ENCODE measurements around the gene SH3YL1. TPM values are rescaled to one million over a fixed set of nuclear protein-coding genes. Genes with fewer than 3 reads are reported as not detected.

SH3YL1 gene
- polyA plus RNA-seq = 24.9 to 41.8 TPM (median 37.2 TPM) in 3 replicates
- 95.3 TPM for polyA plus RNA-seq (2011; ENCODE audit: low read depth)
- polyA plus RNA-seq (2011; cell fraction: cytosol; rRNA removed) = 41.2 and 43.2 TPM in 2 replicates
- polyA plus RNA-seq (2011; cell fraction: nucleus; rRNA removed) = 41.6 and 44.2 TPM in 2 replicates
- polyA plus RNA-seq (2012; ENCODE audit: low replicate concordance) = 29.6 and 59.2 TPM in 2 replicates
- 4.6 to 24.7 TPM (median 9.6 TPM) in 3 replicates for polyA minus RNA-seq
- 20.7 TPM for polyA minus RNA-seq (2011; cell fraction: cytosol; rRNA and poly(A)+ RNA removed)
- 12.3 and 26.5 TPM in 2 replicates for polyA minus RNA-seq (2011; cell fraction: nucleus; rRNA and poly(A)+ RNA removed)

GRCh38 chr2:263774-264492, at the start of gene SH3YL1:
TSS of gene SH3YL1 (minus strand) at chr2:264032. CDS start at chr2:263984, 48 bp downstream.
- peaks cover 6% of the 10 kb centered on the region for H4K20me1 ChIP-seq (ENCODE audit: control insufficient read depth, extremely low read depth, insufficient read depth, low read length)
- H3K27ac ChIP-seq (ENCODE audit: control insufficient read depth, insufficient read depth, low read length) = peak within 1 kb of the TSS; percentile 89
- no peaks in the 10 kb centered on the region for H3K9me3 ChIP-seq (ENCODE audit: control insufficient read depth, low read depth, low read length)
- H3K36me3 ChIP-seq (ENCODE audit: control insufficient read depth in 2 of 2, extremely low read depth in 1 of 2, insufficient read depth in 2 of 2, low read length in 2 of 2) = peaks cover 0 to 7% of the 10 kb centered on the region in 2 experiments
- H3K27me3 ChIP-seq (ENCODE audit: control insufficient read depth, extremely low read depth, insufficient read depth, low read length) = no peaks in the 10 kb centered on the region
- peaks cover 3% of the 10 kb centered on the region for H3K9me1 ChIP-seq (ENCODE audit: control insufficient read depth, extremely low read depth, insufficient read depth, low read length)
- FAIRE-seq (no peak), DNase-seq (ENCODE audit: low read depth, low spot score) (no peak)
- peak within 1 kb of the TSS; percentile 100 for H2AFZ ChIP-seq (ENCODE audit: control insufficient read depth, low read length)
- peak within 1 kb of the TSS; percentile 74 to 100 (median 99) for H3K4me3 ChIP-seq (ENCODE audit: control insufficient read depth in 2 of 3, extremely low read depth in 1 of 3, insufficient read depth in 2 of 3, low read depth in 1 of 3, low read length in 3 of 3)
- H3K4me1 ChIP-seq (ENCODE audit: control insufficient read depth, extremely low read depth, insufficient read depth, low read length) = peaks cover 20% of the 10 kb centered on the region
- dilution Hi-C loops (cut with MboI; ENCODE audit: extremely low pct_ligation_motif_present, low sequenced_read_pairs) = no loop called here
- TF ChIP-seq CTCF (optimal IDR thresholded peaks at IDR 0.05 in 1 of 3, IDR thresholded peaks at IDR 0.05 in 1 of 3, conservative IDR thresholded peaks at IDR 0.05 in 1 of 3; ENCODE audit: extremely low read depth in 1 of 3, insufficient read depth in 2 of 3, low read length in 3 of 3) (no peak), EZH2 (IDR thresholded peaks at IDR 0.05; ENCODE audit: low read length) (no peak)
- H3K4me2 ChIP-seq (ENCODE audit: control insufficient read depth, extremely low read depth, insufficient read depth, low read depth, low read length) = peak within 1 kb of the TSS; percentile 99
- H3K9ac ChIP-seq (ENCODE audit: control insufficient read depth, extremely low read depth, insufficient read depth, low read length) = peak within 1 kb of the TSS; percentile 98
- H3K79me2 ChIP-seq (ENCODE audit: control insufficient read depth, insufficient read depth, low read length) = peaks cover 55% of the 10 kb centered on the region

- no peak overlapping the region for H2AFZ ChIP-seq (ENCODE audit: control insufficient read depth, low read length)
- FAIRE-seq (no peak), DNase-seq (ENCODE audit: low read depth, low spot score) (no peak)
- no peak overlapping the region for H3K9ac ChIP-seq (ENCODE audit: control insufficient read depth, extremely low read depth, insufficient read depth, low read length)
- H3K4me3 ChIP-seq (ENCODE audit: control insufficient read depth in 2 of 3, extremely low read depth in 1 of 3, insufficient read depth in 2 of 3, low read depth in 1 of 3, low read length in 3 of 3) = no peak overlapping the region
- H3K4me1 ChIP-seq (ENCODE audit: control insufficient read depth, extremely low read depth, insufficient read depth, low read length) = no peaks in the 10 kb centered on the region
- no peaks in the 10 kb centered on the region for H4K20me1 ChIP-seq (ENCODE audit: control insufficient read depth, extremely low read depth, insufficient read depth, low read length)
- no peak for TF ChIP-seq CTCF (optimal IDR thresholded peaks at IDR 0.05 in 1 of 3, IDR thresholded peaks at IDR 0.05 in 1 of 3, conservative IDR thresholded peaks at IDR 0.05 in 1 of 3; ENCODE audit: extremely low read depth in 1 of 3, insufficient read depth in 2 of 3, low read length in 3 of 3)
- no peak for TF ChIP-seq EZH2 (IDR thresholded peaks at IDR 0.05; ENCODE audit: low read length)
- H3K27ac ChIP-seq (ENCODE audit: control insufficient read depth, insufficient read depth, low read length) = no peak overlapping the region
- H3K4me2 ChIP-seq (ENCODE audit: control insufficient read depth, extremely low read depth, insufficient read depth, low read depth, low read length) = no peak overlapping the region
- no peaks in the 10 kb centered on the region for H3K79me2 ChIP-seq (ENCODE audit: control insufficient read depth, insufficient read depth, low read length)
- no peaks in the 10 kb centered on the region for H3K27me3 ChIP-seq (ENCODE audit: control insufficient read depth, extremely low read depth, insufficient read depth, low read length)
- no peaks in the 10 kb centered on the region for H3K36me3 ChIP-seq (ENCODE audit: control insufficient read depth in 2 of 2, extremely low read depth in 1 of 2, insufficient read depth in 2 of 2, low read length in 2 of 2)
- no peaks in the 10 kb centered on the region for H3K9me3 ChIP-seq (ENCODE audit: control insufficient read depth, low read depth, low read length)
- no peaks in the 10 kb centered on the region for H3K9me1 ChIP-seq (ENCODE audit: control insufficient read depth, extremely low read depth, insufficient read depth, low read length)
- dilution Hi-C loops (cut with MboI; ENCODE audit: extremely low pct_ligation_motif_present, low sequenced_read_pairs) = no loop called here
These were observed 47.2 kb upstream of the SH3YL1 start for GRCh38 chr2:310994-311393.
